NCI-H1694 (cell line): ENCODE measurements around the gene FBXL3.
A peak's percentile ranks its signal among the peaks of the same experiment; 100 is the strongest.
"Not testable (repeated sequence)": the region's sequence is repeated elsewhere in the genome, so short reads cannot be mapped to it uniquely, and the experiment has no call there.

ENCODE experiments used
- DNase-seq: peaks from one replicate; lab custom pipeline; 2025; lab: John Stamatoyannopoulos, UW

FBXL3 gene

DNA sequence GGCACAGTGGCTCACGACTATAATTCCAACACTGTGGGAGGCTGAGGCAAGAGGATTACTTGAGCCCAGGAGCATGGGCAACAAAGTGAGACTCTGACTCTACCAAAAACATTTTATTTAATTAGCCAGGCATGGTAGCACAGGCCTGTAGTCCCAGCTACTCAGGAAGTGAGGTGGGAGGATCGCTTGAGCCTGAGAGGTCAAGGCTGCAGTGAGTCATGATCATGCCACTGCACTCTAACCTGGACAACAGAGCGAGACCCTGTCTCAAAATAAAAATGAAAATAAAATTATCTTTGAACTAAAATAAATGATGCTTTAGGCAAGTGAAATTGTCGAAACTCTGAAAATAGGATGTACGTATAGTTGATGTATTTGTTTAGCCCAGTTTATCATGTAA is 43.3 kb downstream of the FBXL3 start:
- no peak for DNase-seq

DNA sequence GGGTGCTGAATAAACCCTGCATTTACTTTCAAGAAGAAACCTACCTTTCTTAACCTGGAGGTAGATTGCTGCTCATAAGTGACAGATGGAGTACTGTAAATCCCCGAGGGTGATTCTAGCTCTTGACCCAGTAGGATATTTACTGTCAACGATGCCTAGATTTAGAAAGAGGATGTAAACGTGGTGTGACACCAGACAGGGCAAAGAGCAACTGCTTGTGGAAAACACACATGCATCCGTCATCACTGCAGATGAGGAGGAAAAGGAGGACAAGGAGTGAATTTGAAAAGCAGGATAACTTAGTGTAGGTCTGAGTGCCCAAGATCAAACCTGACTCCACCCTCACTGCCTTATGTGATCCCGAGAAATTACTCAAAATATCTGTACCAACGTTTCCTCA is 44.9 kb downstream of the FBXL3 start:
- no peak for DNase-seq

DNA sequence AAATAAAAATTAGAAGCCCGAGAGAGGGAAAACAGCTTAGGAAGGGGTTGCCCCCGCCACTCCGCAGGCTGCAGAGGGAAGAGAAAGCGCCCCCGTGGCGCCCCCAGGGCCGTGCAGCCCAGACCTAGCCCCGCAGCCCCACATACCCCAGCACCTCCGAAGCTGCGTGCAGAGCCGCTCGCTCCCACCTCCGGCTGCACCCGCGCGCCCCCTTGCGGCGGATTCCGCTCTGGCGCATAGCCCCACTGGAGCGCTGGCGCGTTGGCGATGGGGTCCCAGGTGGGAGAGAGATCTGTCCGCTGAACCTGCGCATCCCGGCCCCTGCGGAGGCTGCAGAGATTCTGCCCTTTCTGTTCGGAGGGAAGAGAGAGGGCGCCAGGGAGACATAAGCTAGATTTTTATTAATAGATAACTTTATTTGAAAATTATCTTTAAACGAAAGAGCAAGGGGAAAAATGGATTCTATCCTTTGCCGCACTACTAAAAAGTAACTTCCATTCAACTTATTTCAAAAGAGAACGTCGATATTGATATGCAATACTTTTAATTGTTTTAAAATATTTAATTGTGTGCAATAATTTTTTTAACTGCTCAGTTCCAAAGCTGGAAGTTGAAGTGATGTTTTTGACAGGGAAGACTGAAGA is 46.8 kb downstream of the FBXL3 start:
- DNase-seq, result peak; percentile 42

DNA sequence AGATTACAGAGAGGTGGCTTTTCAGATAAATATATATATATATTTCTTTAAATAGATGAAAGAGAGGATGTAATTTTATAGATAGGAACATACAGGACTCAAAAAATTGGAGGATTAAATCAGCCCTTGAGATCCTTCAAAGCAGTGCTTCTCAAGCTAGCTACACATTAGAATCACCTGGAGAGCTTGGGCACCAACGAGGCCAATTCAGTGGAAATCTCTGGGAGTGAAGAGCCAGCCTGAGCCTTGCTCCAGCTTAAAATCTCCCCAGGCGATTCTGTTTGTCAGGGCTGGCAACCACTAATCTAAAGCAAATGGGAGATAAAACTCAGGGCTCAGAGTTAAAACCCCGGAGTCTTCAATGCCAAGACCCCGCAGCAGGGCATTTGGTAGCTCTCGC is 50.0 kb downstream of the FBXL3 start:
- no peak for DNase-seq

DNA sequence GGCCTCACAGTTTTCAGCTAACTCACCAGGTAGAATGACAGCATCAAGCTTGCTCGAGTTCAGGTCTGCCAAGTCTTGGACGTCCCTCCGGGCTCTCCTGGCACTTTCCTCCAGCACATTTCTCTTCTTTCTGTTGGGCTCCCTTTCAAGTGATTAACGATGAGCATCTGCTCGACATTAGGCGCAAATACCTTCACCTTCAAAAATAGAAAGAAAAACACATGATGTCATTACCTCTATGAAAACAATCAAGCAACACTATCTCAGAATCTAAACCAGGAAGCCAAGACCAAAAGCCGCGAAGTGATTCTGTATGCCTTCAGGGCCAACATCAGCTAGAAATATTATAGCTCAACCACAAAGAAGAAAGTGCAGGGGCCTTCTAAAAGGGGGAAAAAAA is 50.5 kb downstream of the FBXL3 start:
- DNase-seq, result no peak

DNA sequence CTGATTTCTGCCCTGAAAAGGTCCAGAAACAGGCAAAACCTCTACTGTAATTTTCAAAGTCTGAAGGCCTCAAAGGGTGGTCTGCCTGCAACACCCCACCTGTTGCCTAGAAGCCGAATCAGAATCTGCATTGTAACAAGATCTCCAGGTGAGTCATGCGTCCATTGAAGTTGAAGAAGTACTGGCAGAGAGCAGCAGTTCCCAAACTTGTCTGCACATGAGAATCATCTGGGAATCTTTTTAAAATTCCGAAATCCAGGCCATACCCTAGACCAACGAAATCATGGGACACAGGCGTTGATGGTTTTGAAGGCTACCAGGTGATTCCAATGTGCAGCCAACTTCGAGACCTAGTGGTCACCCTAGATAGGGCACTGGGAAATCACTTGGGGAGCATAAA is 51.1 kb downstream of the FBXL3 start:
- no peak for DNase-seq

DNA sequence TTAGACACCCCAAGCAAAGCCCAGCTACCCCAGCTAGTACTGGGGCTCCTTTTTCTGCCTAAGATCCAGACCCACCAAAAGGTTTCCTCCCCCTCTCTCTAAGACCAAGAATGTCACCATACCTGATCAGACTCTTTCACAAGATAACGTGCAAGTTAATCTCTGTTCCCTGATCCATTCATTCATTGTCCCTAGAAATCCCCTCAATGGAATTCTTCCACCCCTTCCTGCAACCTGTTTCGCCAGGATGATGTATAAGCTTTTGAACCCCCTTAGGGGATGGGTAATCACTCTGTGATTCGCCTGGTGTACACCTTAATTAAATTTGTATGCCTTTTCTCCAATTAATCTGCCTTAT is 52.4 kb downstream of the FBXL3 start:
- DNase-seq, result no peak

DNA sequence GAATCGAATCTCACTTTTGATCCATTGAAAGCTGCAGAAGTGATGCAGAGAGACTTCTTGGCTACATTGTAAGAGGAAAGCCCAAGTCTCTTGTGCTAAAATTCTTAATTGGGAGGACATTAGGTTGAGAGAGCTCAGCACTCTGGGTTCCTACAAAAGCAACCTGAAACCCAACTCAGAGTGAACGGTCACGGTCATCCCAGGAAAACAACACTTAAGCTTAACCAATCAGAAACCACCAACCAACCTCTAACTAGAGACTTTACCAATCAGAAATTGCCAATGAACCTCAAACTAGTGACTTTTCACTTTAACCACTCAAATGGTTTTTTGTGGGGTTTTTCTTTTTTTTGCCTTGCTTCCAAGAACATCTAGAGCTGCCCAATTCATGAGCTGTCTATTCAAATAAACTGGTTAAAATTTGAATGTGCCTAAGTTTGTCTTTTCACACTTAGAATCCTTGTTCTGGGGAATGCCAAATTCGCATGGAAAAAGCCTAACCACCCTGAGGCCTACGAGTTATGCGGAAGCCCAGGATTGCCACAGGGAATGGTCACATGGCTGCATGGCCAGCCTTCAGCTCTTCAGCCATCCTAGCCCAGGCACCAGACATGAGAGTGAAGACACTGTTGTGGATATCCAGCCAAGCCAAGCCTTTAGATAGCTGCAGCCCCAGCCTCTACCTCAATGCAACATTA is 52.9 kb downstream of the FBXL3 start:
- no peak for DNase-seq

DNA sequence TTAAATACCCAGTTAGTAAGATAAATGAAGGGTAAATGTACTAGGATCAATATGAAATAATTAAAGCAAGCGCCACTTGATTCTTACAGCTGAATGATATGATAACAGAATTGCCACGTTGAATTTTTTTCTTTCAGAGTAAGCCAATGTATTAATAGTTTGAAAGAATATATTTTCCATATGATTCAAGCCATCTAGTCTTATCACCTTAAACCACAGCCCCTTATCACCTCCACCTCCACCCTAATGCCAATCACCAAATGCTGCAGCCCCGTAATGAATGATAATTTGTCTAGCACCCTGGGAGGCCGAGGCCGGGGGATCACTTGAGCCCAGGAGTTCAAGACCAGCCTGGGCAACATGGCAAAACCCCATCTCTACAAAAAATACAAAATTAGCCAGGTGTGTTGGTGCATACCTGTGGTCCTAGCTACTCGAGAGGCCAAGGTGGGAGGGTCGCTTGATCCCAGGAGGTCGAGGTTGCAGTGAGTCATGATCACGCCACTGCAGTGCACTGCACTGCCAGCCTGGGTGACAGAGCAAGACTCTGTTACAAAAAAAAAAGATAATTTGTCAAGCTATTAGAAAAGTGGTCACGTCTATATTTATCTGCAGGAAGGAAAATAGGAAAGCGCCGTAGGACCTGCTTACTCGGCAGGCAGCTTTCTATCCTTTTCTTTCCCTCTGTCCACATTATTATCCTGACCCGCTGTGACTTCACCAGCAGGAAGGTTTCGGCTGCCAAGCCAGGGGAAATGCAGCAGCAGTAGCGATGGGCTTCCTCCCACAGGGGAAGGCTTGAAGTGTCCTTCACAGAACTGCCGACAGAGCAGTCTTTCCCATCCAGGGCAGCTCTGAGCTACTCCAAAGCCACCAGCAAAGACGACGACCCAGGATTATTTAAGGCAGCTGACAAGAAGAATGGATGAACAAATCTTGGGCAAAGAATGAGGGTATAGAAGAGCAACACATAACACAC is 54.8 kb downstream of the FBXL3 start:
- DNase-seq, result no peak

DNA sequence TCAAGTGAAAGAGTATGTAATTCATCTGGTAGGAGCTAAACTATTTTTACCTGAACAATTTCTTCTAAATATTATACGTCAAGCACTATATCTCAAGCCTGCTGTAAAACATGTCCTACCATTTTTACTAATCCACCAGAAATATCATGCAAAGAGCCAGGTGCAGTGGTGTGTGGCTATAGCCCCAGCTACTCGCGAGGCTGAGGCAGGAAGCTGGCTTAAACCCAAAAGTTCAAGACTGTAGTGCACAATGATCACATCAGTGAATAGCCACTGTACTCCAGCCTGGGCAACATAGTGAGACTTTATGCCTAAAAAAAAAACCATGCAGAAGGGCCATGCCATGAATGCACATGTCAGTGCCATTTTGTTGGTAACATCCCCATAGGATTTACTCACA is 55.7 kb downstream of the FBXL3 start:
- no peak for DNase-seq

DNA sequence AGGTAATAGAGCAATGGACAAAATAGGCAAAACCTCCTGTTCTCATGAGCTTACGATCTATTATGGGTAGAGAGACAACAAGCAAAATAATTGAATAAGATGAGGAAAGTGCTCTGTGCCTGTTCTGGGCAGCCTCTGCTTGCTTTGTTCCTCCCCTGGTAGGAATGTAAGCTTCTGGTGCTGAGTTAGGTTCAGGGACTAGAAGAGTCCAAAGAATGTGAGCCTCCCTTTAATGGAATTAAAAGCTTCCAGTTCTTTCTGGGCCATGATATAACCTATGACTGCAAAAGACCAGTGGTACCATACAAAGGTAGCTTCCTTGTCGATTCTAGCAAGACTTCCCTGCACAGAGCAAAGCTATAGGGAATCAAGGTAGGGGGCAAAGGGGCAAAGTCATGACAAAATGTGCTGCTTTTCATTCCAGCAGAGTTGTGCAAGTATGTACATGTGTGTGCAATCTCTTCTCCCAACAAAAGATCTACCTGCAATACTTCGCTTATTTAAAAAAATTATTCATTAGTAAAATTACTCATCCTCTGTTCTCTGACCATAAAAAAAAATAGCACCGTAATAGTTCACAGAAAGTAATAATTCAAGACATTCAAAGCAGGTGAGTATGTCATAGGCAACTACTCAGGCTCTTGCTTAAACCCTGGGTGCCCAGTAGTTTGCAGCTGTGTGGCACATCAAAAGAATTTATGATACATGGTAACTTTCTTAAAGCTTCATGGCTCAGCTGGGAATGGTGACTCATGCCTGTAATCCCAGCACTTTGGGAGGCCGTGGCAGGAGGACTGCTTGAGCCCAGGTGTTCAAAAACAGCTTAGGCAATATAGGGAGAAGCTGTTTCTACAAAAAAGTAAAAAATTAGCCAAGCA is 57.2 kb downstream of the FBXL3 start:
- no peak for DNase-seq

DNA sequence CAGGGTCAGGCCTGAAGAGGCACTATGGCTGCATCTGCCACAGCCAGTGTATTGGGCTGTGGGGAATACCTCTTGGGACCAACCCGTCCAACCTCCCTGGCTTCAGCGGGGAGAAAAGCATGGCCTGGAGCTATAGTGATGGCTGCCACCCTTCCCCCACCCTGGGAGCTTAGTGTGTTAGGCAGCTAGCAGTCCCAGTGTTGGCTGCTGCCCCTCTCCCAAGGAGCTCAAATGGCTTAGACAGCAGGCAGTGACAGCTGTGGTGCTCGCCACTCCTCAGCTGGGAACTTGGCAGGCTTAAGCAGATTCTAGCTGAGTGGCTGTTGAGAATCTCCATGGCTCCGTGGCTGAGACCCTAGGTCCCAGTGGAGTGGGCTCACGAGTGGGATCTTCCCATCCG is 58.9 kb downstream of the FBXL3 start:
- peak; percentile 87 for DNase-seq

DNA sequence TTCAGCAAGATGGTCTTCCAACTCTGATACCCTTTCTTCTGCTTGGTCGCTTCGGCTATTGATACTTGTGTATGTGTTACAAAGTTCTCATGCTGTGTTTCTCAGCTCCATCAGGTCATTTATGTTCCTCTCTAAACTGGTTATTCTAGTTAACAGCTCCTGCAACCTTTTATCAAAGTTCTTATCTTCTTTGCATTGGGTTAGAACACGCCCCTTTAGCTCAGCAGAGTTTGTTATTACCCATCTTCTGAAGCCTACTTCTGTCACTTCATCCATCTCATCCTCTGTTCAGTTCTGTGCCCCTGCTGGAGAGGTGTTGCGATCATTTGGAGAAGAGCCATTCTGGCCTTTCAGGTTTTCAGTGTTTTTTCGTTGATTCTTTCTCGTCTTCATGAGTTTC is 59.9 kb downstream of the FBXL3 start:
- DNase-seq, result no peak

DNA sequence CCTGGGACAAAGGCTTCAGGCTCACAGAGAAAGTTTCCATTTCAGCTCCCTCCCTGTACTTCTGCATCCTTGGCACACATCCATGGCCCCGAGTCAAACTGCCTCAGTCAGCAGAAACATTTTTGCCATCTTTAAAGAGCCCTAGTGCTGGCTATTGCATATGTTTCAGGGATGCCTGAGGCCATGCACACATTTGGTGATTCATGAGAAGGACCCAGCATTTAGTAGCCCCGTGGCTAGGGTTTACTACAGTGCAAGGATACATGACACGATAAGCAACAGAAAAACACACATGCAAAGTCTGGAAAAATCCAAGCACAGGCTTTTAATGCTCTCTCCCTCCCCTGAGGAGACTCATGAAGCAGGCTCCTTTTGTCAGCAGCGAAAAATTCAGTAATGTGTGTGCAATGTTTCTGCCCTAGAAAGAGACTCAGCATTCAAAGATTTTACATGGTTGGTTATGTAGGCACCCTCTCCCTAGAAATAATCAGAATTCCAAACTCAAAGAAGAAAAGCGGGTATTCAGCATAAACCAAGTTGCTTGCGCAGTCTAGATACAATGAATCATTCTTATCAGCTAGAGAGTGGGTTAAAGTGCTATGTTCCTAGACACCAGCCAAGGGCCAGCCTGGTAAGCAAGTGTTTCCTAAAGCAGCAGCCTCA is 61.1 kb downstream of the FBXL3 start:
- DNase-seq, result peak; percentile 9

DNA sequence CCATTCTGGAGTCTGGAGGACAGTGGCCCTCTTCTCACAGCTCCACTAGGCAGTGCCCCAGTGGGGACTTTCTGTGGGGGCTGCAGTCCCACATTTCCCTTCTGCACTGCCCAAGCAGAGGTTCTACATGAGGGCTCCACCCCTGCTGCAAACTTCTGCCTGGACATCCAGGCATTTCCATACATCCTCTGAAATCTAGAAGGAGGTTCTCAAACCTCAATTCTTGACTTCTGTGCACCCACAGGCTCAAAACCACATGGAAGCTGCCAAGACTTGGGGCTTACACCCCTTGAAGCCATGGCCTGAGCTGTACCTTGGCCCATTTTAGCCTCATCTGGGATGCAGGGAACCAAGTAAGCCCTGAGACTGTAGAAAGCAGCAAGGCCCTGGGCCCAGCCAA is 67.2 kb downstream of the FBXL3 start:
- DNase-seq, result not testable (repeated sequence)

DNA sequence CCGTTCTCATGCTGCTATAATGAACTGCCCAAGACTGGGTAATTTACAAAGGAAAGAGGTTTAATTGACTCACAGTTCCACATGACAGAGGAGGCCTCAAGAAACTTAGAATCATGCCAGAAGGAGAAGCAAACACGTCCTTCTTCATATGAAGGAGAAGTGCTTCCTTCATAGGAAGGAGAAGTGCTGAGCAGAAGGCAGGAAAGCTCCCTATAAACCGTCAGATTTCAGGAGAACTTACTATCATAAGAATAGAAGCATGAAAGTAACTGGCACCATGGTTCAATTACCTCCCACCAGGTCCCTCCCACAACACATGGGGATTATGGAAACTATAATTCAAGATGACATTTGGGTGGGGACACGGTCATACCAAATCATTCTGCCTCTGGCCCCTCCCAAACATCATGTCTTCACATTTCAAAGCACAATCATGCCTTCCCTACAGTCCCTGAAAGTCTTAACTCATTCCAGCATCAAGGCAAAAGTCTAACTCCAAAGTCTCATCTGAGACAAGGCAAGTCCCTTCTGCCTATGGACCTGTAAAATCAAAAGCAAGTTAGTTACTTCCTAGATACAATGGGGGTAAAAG is 68.0 kb downstream of the FBXL3 start:
- no peak for DNase-seq

DNA sequence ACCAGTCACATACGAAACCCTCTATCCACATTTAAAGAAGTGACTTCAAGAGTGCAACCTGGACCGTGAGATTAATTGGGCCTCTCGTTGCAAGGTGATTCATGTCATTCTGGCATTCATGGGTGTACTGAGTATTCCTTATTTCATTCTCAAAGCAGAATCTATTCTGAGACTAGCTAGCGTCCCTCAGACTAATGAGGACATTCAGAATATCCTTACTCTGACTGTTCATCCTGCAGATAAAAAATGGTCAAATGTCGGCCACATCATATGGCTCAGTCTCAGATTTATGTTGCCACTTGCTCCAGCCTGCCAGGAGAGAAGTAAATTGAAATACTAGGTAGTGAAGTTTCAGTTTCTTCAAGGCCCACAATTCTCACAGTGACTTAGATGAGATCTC is 71.3 kb downstream of the FBXL3 start:
- no peak for DNase-seq
